OCI-LY3 (cell line): ENCODE measurements around the gene SP1.
"Not testable (repeated sequence)": the region's sequence is repeated elsewhere in the genome, so short reads cannot be mapped to it uniquely, and the experiment has no call there.

Experiments
- H2AFZ ChIP-seq: fragments of 200-600, 300-600 bp; shearing (Covaris generic); 2 replicates; pipeline ENCODE4 v1.6.0; 2014; ENCODE audit warnings: antibody characterized with exemption, low read depth, low read length
- H3K27ac ChIP-seq: fragments of 200-600, 300-600 bp; sonication (generic); 2 replicates; pipeline ENCODE4 v1.5.1; 2014; ENCODE audit warnings: mild to moderate bottlenecking, low read length, moderate library complexity, mixed read lengths
- H3K27me3 ChIP-seq: fragments of 200-600, 300-600 bp; sonication (generic); 2 replicates; pipeline ENCODE4 v1.6.1; 2014; ENCODE audit warnings: low read depth, low read length, mixed read lengths
- H3K36me3 ChIP-seq: fragments of 200-600, 300-600 bp; sonication (generic); replicated peaks from 2 replicates; pipeline ENCODE3; 2014; ENCODE audit warnings: low read depth, low read length, mixed read lengths
- H3K4me1 ChIP-seq: fragments of 300-600, 200-600 bp; sonication (generic); 2 replicates; pipeline ENCODE4 v1.6.1; 2014; ENCODE audit warnings: low read length, mixed read lengths
- H3K4me2 ChIP-seq: fragments of 200-600, 300-600 bp; sonication (generic); 2 replicates; pipeline ENCODE4 v1.6.1; 2014; ENCODE audit warnings: low read length, mixed read lengths
- H3K4me3 ChIP-seq: fragments of 300-600, 200-600 bp; sonication (generic); 2 replicates; pipeline ENCODE4 v1.5.1; 2014; ENCODE audit warnings: antibody characterized with exemption, mild to moderate bottlenecking, low read length, moderate library complexity
- H3K79me2 ChIP-seq: fragments of 300-600, 200-600 bp; shearing (Covaris generic); 2 replicates; pipeline ENCODE4 v1.6.1; 2014; ENCODE audit warnings: mild to moderate bottlenecking, low read length, mixed read lengths
- H3K9ac ChIP-seq: fragments of 300-600, 200-600 bp; shearing (Covaris generic); 2 replicates; pipeline ENCODE4 v1.6.0; 2014; ENCODE audit warnings: mild to moderate bottlenecking, low read length, moderate library complexity
- H3K9me3 ChIP-seq: fragments of 200-600, 300-600 bp; shearing (Covaris generic); 2 replicates; pipeline ENCODE4 v1.6.1; 2014; ENCODE audit warnings: low read length, mixed read lengths; ENCODE audit not compliant: insufficient read depth
- H4K20me1 ChIP-seq: fragments of 200-600, 300-600 bp; sonication (generic); 2 replicates; pipeline ENCODE4 v1.6.1; 2016; ENCODE audit warnings: low read length, mixed read lengths; ENCODE audit not compliant: insufficient read depth
- CTCF ChIP-seq: fragments of 200-600, 300-600 bp; sonication (generic); IDR thresholded peaks from 2 replicates; pipeline ENCODE4 v1.5.1; 2014; ENCODE audit warnings: antibody characterized with exemption, low read length, low read depth
- EZH2phosphoT487 ChIP-seq: fragments of 200-600 bp; shearing (Covaris generic); IDR thresholded peaks from 2 replicates; pipeline ENCODE4 v1.6.1; 2018; ENCODE audit warnings: antibody characterized with exemption, mixed run types, low read depth

Gene SP1

GRCh38 chr12:53380104-53380793 lies at the start of gene SP1:
Gene SP1, plus strand, starts transcription at chr12:53380176. Its CDS starts 116 bp downstream, at chr12:53380292.
- peak within 1 kb of the TSS; percentile 84 for H3K4me3 ChIP-seq
- peak within 1 kb of the TSS; percentile 96 for H3K9ac ChIP-seq
- peak within 1 kb of the TSS; percentile 15; the same call in 1 of the 2 replicates for H2AFZ ChIP-seq
- H3K4me1 ChIP-seq, result peaks cover 20% of the 10 kb centered on the region
- H3K27me3 ChIP-seq, result no peaks in the 10 kb centered on the region
- peaks cover 43% of the 10 kb centered on the region for H3K79me2 ChIP-seq
- TF ChIP-seq EZH2phosphoT487, result no peak
- TF ChIP-seq CTCF, result no peak
- H4K20me1 ChIP-seq, result peaks cover 11% of the 10 kb centered on the region
- H3K36me3 ChIP-seq, result peaks cover 28% of the 10 kb centered on the region
- peak within 1 kb of the TSS; percentile 85 for H3K27ac ChIP-seq
- H3K9me3 ChIP-seq, result no peaks in the 10 kb centered on the region
- H3K4me2 ChIP-seq, result peak within 1 kb of the TSS; percentile 82

- peaks cover 29% of the 10 kb centered on the region for H3K27me3 ChIP-seq
- no peak overlapping the region for H3K4me2 ChIP-seq
- no peaks in the 10 kb centered on the region for H3K79me2 ChIP-seq
- H2AFZ ChIP-seq, result no peak overlapping the region
- no peaks in the 10 kb centered on the region for H3K36me3 ChIP-seq
- no peaks in the 10 kb centered on the region for H3K9me3 ChIP-seq
- no peak overlapping the region for H3K27ac ChIP-seq
- peaks cover 9% of the 10 kb centered on the region; the same call in 1 of the 2 replicates for H3K4me1 ChIP-seq
- H3K4me3 ChIP-seq, result no peak overlapping the region
- no peak overlapping the region for H3K9ac ChIP-seq
- no peaks in the 10 kb centered on the region for H4K20me1 ChIP-seq
- no peak for TF ChIP-seq EZH2phosphoT487
- TF ChIP-seq CTCF, result no peak
Measured at GRCh38 chr12:53330671-53331070, 49.3 kb upstream of the SP1 start.

- H3K36me3 ChIP-seq, H3K9ac ChIP-seq: not testable (repeated sequence)
- peaks cover 30% of the 10 kb centered on the region for H3K27me3 ChIP-seq
Measured at GRCh38 chr12:53332339-53332738, 47.6 kb upstream of the SP1 start.

GRCh38 chr12:53332744-53333143 lies 47.2 kb upstream of the SP1 start:
- H3K36me3 ChIP-seq, result no peaks in the 10 kb centered on the region
- H3K27me3 ChIP-seq, result peaks cover 31% of the 10 kb centered on the region
- H3K9me3 ChIP-seq, result no peaks in the 10 kb centered on the region
- H3K79me2 ChIP-seq, result no peaks in the 10 kb centered on the region
- H2AFZ ChIP-seq, result no peak overlapping the region
- H4K20me1 ChIP-seq, result no peaks in the 10 kb centered on the region
- no peak overlapping the region for H3K4me3 ChIP-seq
- no peak overlapping the region for H3K4me2 ChIP-seq
- H3K27ac ChIP-seq, result no peak overlapping the region
- H3K9ac ChIP-seq, result no peak overlapping the region
- peaks cover 6% of the 10 kb centered on the region; the same call in 1 of the 2 replicates for H3K4me1 ChIP-seq
- TF ChIP-seq EZH2phosphoT487 (no peak), CTCF (no peak)

More at GRCh38 chr12:53332339-53332738, 47.6 kb upstream of the SP1 start:
- not testable (repeated sequence) for H3K27ac ChIP-seq, H2AFZ ChIP-seq, H4K20me1 ChIP-seq, H3K4me2 ChIP-seq, H3K79me2 ChIP-seq, H3K4me3 ChIP-seq, H3K9me3 ChIP-seq, H3K4me1 ChIP-seq
